HepG2 (cell line): ENCODE measurements around the gene TARM1. TPM values are rescaled to one million over a fixed set of nuclear protein-coding genes. Genes with fewer than 3 reads are reported as not detected.

Experiments
- ATAC-seq: fragments of 200-7000 bp; cut with Tn5 transposase; 3 replicates; pipeline ENCODE4 v1.9.1; 2020; ENCODE audit warnings: mild to moderate bottlenecking, moderate library complexity
- BruUV-seq: library from RNA; stranded (reverse); fragments of 400-500 nt; replicated peaks from 2 replicates; lab custom pipeline; 2021; lab: Mats Ljungman, UMichigan
- CTCF ChIA-PET: fragments of 300-600 bp; formaldehyde crosslinking; extraction: SDS; loops from one replicate; lab custom pipeline; 2021; ENCODE audit warnings: low total read pairs, inconsistent platforms, low intra/inter-chr PET ratio; lab: Yijun Ruan, JAX
- POLR2A ChIA-PET: fragments of 350-600 bp; sonication (Branson Sonifier 250); formaldehyde crosslinking; loops from one replicate; lab custom pipeline; 2020; ENCODE audit warnings: antibody characterized with exemption, inconsistent platforms; lab: Yijun Ruan, JAX
- DNase-seq: peaks from one replicate; pipeline ENCODE4 v3.0.0-alpha.2; 2015; ENCODE audit warnings: low spot score
- FAIRE-seq: peaks from 3 replicates; lab custom pipeline; 2011; peaks lifted over from hg19 to GRCh38; lab: Jason Lieb, UNC
- H2AFZ ChIP-seq: one replicate; pipeline ENCODE4 v1.6.1; 2011; ENCODE audit warnings: low read length, inconsistent platforms
- H3K27ac ChIP-seq: fragments of 300-600 bp; 3 replicates; pipeline ENCODE4 v1.8.0; 2011; ENCODE audit warnings: mixed run types, mild to moderate bottlenecking, mixed read lengths, low read length, inconsistent platforms; ENCODE audit not compliant: insufficient read depth; ENCODE audit errors: extremely low read length
- H3K27me3 ChIP-seq, 2 experiments: fragments of 200-600 bp in 1 of 2; 2 replicates in 1 of 2; 3 replicates in 1 of 2; pipeline versions ENCODE4 v1.6.0 to v1.8.0; 2011; ENCODE audit warnings: low read length in 2 of 2, mild to moderate bottlenecking in 2 of 2, moderate library complexity in 2 of 2, inconsistent platforms in 1 of 2; ENCODE audit not compliant: insufficient read depth in 2 of 2, control insufficient read depth in 1 of 2
- H3K36me3 ChIP-seq, 2 experiments: fragments of 200-600 bp in 1 of 2; replicated peaks in 1 of 2; 2 replicates in 1 of 2; 3 replicates in 1 of 2; pipeline versions ENCODE4 v1.5.1 to v1.8.0; 2011; ENCODE audit warnings: low read length in 2 of 2, inconsistent platforms in 1 of 2; ENCODE audit not compliant: insufficient read depth in 2 of 2, control insufficient read depth in 1 of 2
- H3K4me1 ChIP-seq: 2 replicates; pipeline ENCODE4 v1.5.1; 2012; ENCODE audit warnings: low read length, inconsistent platforms; ENCODE audit not compliant: insufficient read depth
- H3K4me2 ChIP-seq: 2 replicates; pipeline ENCODE4 v1.6.0; 2011; ENCODE audit warnings: low read depth, low read length, inconsistent platforms
- H3K4me3 ChIP-seq, 3 experiments: fragments of 200-600 bp in 1 of 3; sonication (generic), shearing (Covaris generic) in 1 of 3; replicated peaks in 1 of 3; 2 replicates each; pipeline ENCODE4 v1.5.1; 2011 to 2016; ENCODE audit warnings: low read length in 3 of 3, inconsistent platforms in 2 of 3, low read depth in 2 of 3, mild to moderate bottlenecking in 2 of 3, control low read depth in 1 of 3, mixed read lengths in 1 of 3; ENCODE audit not compliant: insufficient read depth in 1 of 3
- H3K79me2 ChIP-seq: one replicate; pipeline ENCODE4 v1.6.1; 2011; ENCODE audit warnings: low read length, inconsistent platforms; ENCODE audit not compliant: insufficient read depth
- H3K9ac ChIP-seq: 2 replicates; pipeline ENCODE4 v1.6.0; 2011; ENCODE audit warnings: mild to moderate bottlenecking, low read depth, low read length, inconsistent platforms; ENCODE audit not compliant: insufficient read depth
- H3K9me3 ChIP-seq: 2 replicates; pipeline ENCODE4 v1.5.1; 2012; ENCODE audit warnings: mild to moderate bottlenecking, low read length
- H4K20me1 ChIP-seq: 2 replicates; pipeline ENCODE4 v1.6.0; 2011; ENCODE audit warnings: inconsistent platforms, mild to moderate bottlenecking, low read length, moderate library complexity; ENCODE audit not compliant: insufficient read depth
- AGO1 ChIP-seq: fragments of 200-400 bp; formaldehyde crosslinking; IDR thresholded peaks from 2 replicates; pipeline ENCODE4 v1.6.1; 2017; ENCODE audit warnings: mild to moderate bottlenecking, low read depth, low read length, moderate library complexity; ENCODE audit not compliant: poor library complexity, severe bottlenecking
- ARHGAP35 ChIP-seq: sonication (generic); formaldehyde crosslinking; IDR thresholded peaks from 2 replicates; pipeline ENCODE4 v1.9.0; 2022; ENCODE audit warnings: mild to moderate bottlenecking, inconsistent platforms, moderate library complexity, missing genetic modification reagents, borderline replicate concordance
- ASH2L ChIP-seq: fragments of 300-600, 200-600 bp; sonication (generic); IDR thresholded peaks from 2 replicates; pipeline ENCODE4 v1.7.0; 2017; ENCODE audit warnings: low read depth, mild to moderate bottlenecking, moderate library complexity, mixed read lengths, low read length; ENCODE audit not compliant: insufficient read length
- ISX ChIP-seq: sonication (generic); formaldehyde crosslinking; conservative IDR thresholded peaks from 2 replicates; pipeline ENCODE4 v1.5.0; 2020; ENCODE audit warnings: missing genetic modification reagents
- MAFF ChIP-seq: IDR thresholded peaks from 2 replicates; pipeline ENCODE4 v1.6.1; 2011; ENCODE audit warnings: low read depth, low read length, improper control_type of control experiment
- MAFK ChIP-seq, 2 experiments: IDR thresholded peaks in 1 of 2; conservative IDR thresholded peaks in 1 of 2; 2 replicates each; pipeline ENCODE4 v1.6.1; 2011; ENCODE audit warnings: improper control_type of control experiment in 2 of 2, low read length in 2 of 2
- RAD21 ChIP-seq: fragments of 450-650 bp; formaldehyde crosslinking; IDR thresholded peaks from 2 replicates; pipeline ENCODE4 v1.5.0; 2020; ENCODE audit warnings: mild to moderate bottlenecking
- RFXANK ChIP-seq: IDR thresholded peaks from 2 replicates; pipeline ENCODE4 v1.6.1; 2016
- SRF ChIP-seq: IDR thresholded peaks from 2 replicates; pipeline ENCODE4 v1.6.1; 2011; ENCODE audit warnings: mild to moderate bottlenecking, low read depth, low read length, moderate library complexity
- YY1 ChIP-seq: IDR thresholded peaks from 2 replicates; pipeline ENCODE4 v1.6.1; 2011; ENCODE audit warnings: low read length, low read depth, moderate library complexity, mild to moderate bottlenecking; ENCODE audit not compliant: insufficient read depth, insufficient replicate concordance
- ZFP82 ChIP-seq: sonication (generic); formaldehyde crosslinking; IDR thresholded peaks from 2 replicates; pipeline ENCODE4 v1.5.1; 2020; ENCODE audit warnings: mild to moderate bottlenecking, missing genetic modification reagents, borderline replicate concordance
- ZNF670 ChIP-seq: sonication (generic); formaldehyde crosslinking; IDR thresholded peaks from 2 replicates; pipeline ENCODE4 v1.8.0; 2022; ENCODE audit warnings: mild to moderate bottlenecking, missing genetic modification reagents, borderline replicate concordance
- ZNF792 ChIP-seq: IDR thresholded peaks from 2 replicates; pipeline ENCODE4 v1.6.1; 2016
- WGBS: methylation state at CpG from one replicate; pipeline ENCODE4 v1.1.6; 2017; ENCODE audit warnings: low lambda C conversion rate; 5-methylcytosine and 5-hydroxymethylcytosine counted together
- in situ Hi-C: cut with HindIII; loops from 2 replicates; pipeline ENCODE4 v1.10.0; 2017; ENCODE audit warnings: low pct_unique_long_range_greater_than_20kb; ENCODE audit not compliant: extremely low pct_ligation_motif_present
- intact Hi-C: fragments of 100-400 bp; cut with micrococcal nuclease; formaldehyde crosslinking; loops from one replicate; pipeline ENCODE4 v1.10.0; 2022; ENCODE audit not compliant: unreplicated experiment
- polyA plus RNA-seq, 8 experiments: library from polyadenylated mRNA; depleted of rRNA in 3 of 8; stranded (reverse) in 7 of 8; unstranded in 1 of 8; fragments of >200 nt; fragmentation: Illumina TruSeq in 4 of 8; extraction: Trizol in 4 of 8; gene quantifications; 2 replicates each; pipeline versions ENCODE4 v1.2.1 to v1.2.3, GENCODE V29; 2011 to 2016; ENCODE audit warnings: low read depth in 4 of 8, missing spikeins in 1 of 8, mixed read lengths in 1 of 8; ENCODE audit not compliant: insufficient read depth in 1 of 8
- total RNA-seq, 5 experiments: library from RNA; depleted of rRNA; stranded (reverse); fragments of >200 nt; fragmentation: Illumina TruSeq; extraction: Trizol; gene quantifications; 2 replicates each; pipeline ENCODE4 v1.2.3, GENCODE V29; 2016; ENCODE audit warnings: low read depth in 1 of 5
- TF ChIP-seq, protein P1 (sequence below): sonication (generic); formaldehyde crosslinking; IDR thresholded peaks from 2 replicates; pipeline ENCODE4 v1.5.0; 2020; ENCODE audit warnings: mild to moderate bottlenecking, missing genetic modification reagents, borderline replicate concordance
- TF ChIP-seq, protein P2 (sequence below): sonication (generic); formaldehyde crosslinking; IDR thresholded peaks from 2 replicates; pipeline ENCODE4 v1.4.0; 2020; ENCODE audit warnings: low read depth, mild to moderate bottlenecking, missing genetic modification reagents
- TF ChIP-seq, protein P3 (sequence below): sonication (generic); formaldehyde crosslinking; IDR thresholded peaks from 2 replicates; pipeline ENCODE4 v1.8.0; 2023; ENCODE audit warnings: mild to moderate bottlenecking, missing genetic modification reagents

The TARM1 gene
- total and polyA plus RNA-seq, 2 of the 13 experiments (the other 11 are each of a cell fraction or from before 2014, with no cell fraction given), result not detected

DNA sequence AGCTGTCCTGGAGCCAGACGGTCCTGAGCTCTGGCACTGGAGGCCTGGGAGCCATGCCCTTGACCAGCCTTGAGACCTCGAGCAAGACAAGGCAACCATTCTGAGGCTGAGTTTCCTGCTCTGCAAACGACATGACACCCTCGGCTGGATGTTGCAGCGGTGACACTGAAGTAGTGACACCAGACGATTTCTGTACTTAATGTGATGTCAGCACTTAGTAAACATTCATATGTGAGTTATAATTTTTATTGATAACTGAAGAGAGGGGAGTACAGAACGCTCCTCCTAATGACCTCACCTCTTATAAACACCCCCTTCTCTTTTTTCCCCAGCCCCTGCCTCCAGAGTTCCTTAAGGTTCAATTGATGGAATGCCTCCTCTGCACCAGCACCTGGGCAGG is 27.3 kb upstream of the TARM1 start:
- Histone ChIP-seq H2AFZ (no peak overlapping the region), H3K4me3 (no peak overlapping the region), H3K27ac (no peak overlapping the region), H3K4me2 (no peak overlapping the region), H3K9ac (no peak overlapping the region), H4K20me1 (no peaks in the 10 kb centered on the region), H3K4me1 (peaks cover 13% of the 10 kb centered on the region), H3K36me3 (peaks cover 13 to 47% of the 10 kb centered on the region in 2 experiments; a peak in 4 of 5 replicates), H3K27me3 (no peaks in the 10 kb centered on the region), H3K9me3 (no peaks in the 10 kb centered on the region), H3K79me2 (peaks cover under 1% of the 10 kb centered on the region)
- no peak for FAIRE-seq
- TF ChIP-seq MAFF (peak; percentile 47; the same call in 1 of the 2 replicates), RAD21 (CRISPR knock-in tag) (no peak), SRF (no peak), ARHGAP35 (CRISPR knock-in tag) (no peak), AGO1 (no peak), ZNF792 (no peak), YY1 (no peak), ZNF670 (no peak), ASH2L (no peak), ZFP82 (CRISPR knock-in tag) (no peak), RFXANK (CRISPR knock-in tag) (no peak), MAFK (conservative IDR thresholded peaks at IDR 0.05 in 1 of 2, IDR thresholded peaks at IDR 0.05 in 1 of 2; ENCODE audit: low read length in 2 of 2) (peak in 1 of 2 experiments; percentile 68; a peak in 2 of 4 replicates), ISX (CRISPR knock-in tag) (no peak)
- TF ChIP-seq, protein P1, sequence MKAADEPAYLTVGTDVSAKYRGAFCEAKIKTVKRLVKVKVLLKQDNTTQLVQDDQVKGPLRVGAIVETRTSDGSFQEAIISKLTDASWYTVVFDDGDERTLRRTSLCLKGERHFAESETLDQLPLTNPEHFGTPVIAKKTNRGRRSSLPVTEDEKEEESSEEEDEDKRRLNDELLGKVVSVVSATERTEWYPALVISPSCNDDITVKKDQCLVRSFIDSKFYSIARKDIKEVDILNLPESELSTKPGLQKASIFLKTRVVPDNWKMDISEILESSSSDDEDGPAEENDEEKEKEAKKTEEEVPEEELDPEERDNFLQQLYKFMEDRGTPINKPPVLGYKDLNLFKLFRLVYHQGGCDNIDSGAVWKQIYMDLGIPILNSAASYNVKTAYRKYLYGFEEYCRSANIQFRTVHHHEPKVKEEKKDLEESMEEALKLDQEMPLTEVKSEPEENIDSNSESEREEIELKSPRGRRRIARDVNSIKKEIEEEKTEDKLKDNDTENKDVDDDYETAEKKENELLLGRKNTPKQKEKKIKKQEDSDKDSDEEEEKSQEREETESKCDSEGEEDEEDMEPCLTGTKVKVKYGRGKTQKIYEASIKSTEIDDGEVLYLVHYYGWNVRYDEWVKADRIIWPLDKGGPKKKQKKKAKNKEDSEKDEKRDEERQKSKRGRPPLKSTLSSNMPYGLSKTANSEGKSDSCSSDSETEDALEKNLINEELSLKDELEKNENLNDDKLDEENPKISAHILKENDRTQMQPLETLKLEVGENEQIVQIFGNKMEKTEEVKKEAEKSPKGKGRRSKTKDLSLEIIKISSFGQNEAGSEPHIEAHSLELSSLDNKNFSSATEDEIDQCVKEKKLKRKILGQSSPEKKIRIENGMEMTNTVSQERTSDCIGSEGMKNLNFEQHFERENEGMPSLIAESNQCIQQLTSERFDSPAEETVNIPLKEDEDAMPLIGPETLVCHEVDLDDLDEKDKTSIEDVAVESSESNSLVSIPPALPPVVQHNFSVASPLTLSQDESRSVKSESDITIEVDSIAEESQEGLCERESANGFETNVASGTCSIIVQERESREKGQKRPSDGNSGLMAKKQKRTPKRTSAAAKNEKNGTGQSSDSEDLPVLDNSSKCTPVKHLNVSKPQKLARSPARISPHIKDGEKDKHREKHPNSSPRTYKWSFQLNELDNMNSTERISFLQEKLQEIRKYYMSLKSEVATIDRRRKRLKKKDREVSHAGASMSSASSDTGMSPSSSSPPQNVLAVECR (CRISPR knock-in tag), result no peak
- TF ChIP-seq, protein P2, sequence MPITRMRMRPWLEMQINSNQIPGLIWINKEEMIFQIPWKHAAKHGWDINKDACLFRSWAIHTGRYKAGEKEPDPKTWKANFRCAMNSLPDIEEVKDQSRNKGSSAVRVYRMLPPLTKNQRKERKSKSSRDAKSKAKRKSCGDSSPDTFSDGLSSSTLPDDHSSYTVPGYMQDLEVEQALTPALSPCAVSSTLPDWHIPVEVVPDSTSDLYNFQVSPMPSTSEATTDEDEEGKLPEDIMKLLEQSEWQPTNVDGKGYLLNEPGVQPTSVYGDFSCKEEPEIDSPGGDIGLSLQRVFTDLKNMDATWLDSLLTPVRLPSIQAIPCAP (CRISPR knock-in tag), result no peak
- TF ChIP-seq, protein P3, sequence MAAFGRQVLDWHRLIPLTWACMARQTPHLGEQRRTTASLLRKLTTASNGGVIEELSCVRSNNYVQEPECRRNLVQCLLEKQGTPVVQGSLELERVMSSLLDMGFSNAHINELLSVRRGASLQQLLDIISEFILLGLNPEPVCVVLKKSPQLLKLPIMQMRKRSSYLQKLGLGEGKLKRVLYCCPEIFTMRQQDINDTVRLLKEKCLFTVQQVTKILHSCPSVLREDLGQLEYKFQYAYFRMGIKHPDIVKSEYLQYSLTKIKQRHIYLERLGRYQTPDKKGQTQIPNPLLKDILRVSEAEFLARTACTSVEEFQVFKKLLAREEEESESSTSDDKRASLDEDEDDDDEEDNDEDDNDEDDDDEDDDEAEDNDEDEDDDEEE (CRISPR knock-in tag), result no peak
- in situ Hi-C loops, result no loop called here
- WGBS, result 97% methylated on average over 4 of the region's 7 CpGs
- no TSS peak for BruUV-seq
- ChIA-PET POLR2A (no interaction called here), CTCF (no interaction called here)
- ATAC-seq, result no peak; the same call in 2 of the 3 replicates
- DNase-seq, result no peak
- intact Hi-C loops, result no loop called here
